ENCODE data around the gene FAM72B.
"Not testable (repeated sequence)": the region's sequence is repeated elsewhere in the genome, so short reads cannot be mapped to it uniquely, and the experiment has no call there.

- TF ChIP-seq CTCF, POLR2AphosphoS5, POLR2A (IDR thresholded peaks at IDR 0.05): not testable (repeated sequence)
These were observed 7.5 kb downstream of the FAM72B start for GRCh38 chr1:121176649-121177048.
